GM18861 (cell line): Measurements from ENCODE around the gene KIF14.

Experiments used
- ATAC-seq: cut with Tn5 transposase; IDR thresholded peaks from one replicate; pipeline ENCODE4 v1.9.1; 2021; ENCODE audit not compliant: unreplicated experiment

Gene KIF14, protein sequence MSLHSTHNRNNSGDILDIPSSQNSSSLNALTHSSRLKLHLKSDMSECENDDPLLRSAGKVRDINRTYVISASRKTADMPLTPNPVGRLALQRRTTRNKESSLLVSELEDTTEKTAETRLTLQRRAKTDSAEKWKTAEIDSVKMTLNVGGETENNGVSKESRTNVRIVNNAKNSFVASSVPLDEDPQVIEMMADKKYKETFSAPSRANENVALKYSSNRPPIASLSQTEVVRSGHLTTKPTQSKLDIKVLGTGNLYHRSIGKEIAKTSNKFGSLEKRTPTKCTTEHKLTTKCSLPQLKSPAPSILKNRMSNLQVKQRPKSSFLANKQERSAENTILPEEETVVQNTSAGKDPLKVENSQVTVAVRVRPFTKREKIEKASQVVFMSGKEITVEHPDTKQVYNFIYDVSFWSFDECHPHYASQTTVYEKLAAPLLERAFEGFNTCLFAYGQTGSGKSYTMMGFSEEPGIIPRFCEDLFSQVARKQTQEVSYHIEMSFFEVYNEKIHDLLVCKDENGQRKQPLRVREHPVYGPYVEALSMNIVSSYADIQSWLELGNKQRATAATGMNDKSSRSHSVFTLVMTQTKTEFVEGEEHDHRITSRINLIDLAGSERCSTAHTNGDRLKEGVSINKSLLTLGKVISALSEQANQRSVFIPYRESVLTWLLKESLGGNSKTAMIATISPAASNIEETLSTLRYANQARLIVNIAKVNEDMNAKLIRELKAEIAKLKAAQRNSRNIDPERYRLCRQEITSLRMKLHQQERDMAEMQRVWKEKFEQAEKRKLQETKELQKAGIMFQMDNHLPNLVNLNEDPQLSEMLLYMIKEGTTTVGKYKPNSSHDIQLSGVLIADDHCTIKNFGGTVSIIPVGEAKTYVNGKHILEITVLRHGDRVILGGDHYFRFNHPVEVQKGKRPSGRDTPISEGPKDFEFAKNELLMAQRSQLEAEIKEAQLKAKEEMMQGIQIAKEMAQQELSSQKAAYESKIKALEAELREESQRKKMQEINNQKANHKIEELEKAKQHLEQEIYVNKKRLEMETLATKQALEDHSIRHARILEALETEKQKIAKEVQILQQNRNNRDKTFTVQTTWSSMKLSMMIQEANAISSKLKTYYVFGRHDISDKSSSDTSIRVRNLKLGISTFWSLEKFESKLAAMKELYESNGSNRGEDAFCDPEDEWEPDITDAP (N-terminal part only)

DNA sequence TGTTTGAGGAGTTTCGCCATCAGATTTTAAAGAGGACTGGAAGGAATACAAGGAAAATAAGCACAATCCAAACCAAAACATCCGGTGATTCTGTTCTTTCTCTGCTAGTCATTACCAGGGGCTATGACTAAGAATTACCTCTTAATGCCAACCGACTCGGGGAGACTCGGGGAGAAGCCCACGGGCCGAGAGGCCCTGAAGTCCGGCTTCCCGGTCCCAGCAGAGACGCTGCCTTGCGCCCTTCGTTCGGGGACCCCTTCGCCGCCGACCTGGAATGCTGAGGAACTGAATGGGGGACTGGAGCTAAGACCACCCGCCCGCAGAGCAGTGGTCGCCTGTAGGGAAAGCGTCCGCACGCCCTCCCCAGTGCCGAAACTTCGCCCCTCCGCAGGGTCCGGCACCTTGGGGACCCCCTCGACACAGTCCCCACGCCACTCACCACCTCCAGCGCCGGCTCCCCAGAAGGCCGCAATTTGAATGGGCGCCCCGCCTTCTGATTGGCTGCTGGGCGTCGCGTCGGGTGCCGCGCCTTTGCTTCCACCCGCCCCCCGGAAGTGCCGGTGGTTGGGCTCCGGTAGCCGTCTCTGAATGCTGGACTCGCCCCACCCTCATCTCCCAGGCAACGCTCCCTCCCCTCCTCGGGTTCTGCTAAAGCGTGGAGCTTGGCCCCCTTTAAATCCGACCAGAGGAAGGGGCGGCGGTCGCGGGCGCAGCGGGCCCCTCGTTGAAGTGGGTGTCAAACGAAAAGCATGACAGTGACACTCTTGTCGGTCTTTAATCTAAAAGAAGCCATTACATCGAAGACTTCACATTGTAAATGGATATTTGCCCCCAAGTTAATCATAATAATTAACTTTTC is at the start of gene KIF14:
Gene KIF14, minus strand, starts transcription at position 479 of the 859 bp plus-strand sequence. CDS start 2,028 bp downstream, outside the sequence.
- peak; percentile 78 for ATAC-seq

DNA sequence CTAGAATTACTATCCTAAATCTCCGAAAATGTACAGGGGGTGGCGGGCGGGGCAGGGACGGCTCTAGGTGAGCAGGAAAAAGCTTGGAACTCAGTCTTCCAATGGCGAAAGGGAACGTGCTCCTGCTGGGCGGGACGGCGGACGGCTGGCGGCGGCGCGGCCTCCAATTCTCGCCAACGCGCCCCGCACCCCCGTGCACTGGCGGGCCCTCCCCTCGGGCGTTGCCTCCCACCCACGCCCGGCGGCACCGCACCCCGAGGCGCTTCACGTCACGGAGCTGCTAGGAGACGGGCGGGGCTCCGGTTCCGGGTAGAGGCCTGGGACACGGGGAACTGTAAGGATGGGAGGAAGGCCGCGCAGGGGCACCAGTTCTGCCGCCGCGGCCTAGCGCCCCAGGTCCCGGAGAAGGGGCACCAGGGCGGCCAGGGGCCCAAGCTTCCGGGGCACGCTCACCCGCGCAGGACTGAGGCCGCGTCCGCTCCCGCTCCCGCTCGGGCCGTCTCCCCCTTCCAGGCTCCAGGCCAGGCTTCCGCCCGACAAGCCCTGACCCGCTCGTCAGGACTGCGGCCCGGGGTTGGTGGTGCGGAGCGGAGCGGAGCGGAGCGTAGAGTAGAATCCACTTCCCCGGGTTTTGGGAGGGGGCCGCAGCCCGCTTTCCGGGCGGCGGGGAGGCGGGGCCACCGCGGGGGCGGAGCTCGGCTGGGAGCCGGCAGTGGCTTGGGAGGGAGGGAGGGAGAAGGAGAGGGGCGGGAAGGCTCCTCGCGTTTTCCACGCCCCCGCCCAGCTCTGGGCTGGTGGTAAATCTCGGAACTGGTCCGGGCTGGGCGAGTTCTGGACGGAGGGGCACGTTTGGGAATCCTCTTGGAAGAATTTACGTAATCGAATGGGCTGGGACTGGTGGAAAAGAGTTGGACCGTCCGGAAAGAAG is 49.0 kb upstream of the KIF14 start, which contains the start of gene DDX59:
Gene DDX59, minus strand, starts transcription at position 594 of the 928 bp plus-strand sequence. CDS start 3,167 bp downstream, outside the sequence.
- ATAC-seq, result peak; percentile 78

DNA sequence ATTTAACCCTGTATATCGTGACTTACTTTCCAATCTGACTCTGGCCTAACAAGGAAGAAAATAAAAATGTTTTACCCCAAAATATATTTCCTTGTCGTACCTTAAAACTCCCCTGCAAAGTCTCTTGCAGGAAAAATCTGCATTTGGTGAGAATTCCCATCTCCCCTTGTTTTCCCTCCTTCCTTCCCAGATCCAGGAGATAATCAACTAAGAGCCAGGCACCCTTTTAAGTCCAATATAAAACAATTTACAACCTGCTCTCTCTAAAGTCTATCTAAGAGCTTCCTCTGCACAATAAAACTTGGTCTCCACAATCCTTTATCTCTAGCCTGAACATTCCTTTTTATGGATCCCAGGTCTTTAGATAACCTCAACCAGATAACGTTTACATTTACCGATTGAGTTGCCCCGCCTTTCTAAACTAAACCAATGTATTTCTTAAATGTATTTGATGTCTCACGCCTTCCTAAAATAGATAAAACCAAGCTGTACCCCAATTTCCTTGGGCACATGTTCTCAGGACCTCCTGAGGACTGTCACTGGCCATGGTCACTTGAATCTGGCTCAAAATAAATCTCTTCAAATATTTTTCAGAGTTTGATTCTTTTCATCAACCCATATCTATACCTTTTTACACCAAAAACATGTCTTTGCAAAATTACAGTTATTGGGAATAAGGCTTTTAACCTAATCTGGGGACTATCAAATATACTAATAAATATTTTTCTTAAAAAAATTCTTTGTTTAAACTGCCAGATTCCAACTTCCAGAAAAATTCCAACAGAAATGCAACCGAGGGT is 48.2 kb upstream of the KIF14 start:
- ATAC-seq, result no peak

DNA sequence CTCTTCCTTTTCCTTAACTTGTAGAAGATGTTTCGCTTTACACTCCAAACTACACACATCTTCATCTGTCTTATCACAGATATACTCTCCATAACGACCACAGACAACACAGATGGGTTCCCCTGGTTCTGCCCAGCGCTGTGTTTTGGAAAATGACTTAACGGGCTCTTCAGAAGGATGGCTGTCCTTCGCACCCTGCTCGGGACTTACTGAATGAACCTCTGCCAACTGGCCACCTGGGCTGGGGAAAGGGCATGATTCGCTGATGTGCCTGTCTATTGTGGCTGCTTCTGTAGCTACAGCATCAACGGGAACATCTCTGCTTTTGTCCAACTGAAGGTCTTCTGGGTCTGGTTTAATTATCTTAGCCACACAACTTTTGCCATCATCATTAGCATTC is 45.8 kb upstream of the KIF14 start:
- no peak for ATAC-seq

DNA sequence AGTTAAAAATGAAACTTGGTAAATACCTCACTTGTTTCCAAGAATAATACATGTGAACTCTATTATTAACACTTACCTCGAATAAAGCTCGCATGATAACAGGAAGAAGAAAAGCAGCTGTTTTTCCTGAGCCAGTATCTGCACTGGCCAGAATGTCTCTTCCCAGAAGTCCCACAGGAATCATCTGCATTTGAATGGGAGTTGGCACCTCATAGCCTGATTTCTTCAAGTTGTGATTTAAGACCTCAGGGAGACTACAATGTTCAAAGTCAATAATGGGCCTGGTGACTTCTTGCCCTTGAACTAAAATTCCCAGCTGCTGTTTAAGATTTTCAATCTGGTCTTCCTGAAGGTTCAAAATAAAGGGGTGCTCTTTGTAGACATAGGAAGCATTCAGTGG is 45.3 kb upstream of the KIF14 start:
- no peak for ATAC-seq

DNA sequence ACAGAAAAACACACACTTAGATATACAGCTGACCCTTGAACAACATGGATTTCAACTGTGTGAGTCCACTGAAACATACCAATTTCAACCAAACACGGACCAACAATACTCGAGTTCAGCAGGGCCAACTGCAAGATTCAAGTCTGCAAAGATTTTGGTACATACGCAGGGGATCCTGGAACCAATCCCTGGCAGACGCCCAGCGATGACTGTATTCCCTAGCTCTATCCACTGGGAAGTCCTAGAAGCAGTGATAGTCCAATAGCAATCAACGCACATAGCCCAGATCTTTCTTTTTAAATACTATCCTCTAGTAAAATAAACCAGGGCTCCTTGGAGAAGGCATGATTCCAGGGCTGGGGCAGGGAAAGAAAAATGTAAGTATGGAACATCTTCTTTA is 40.2 kb upstream of the KIF14 start:
- ATAC-seq, result no peak

DNA sequence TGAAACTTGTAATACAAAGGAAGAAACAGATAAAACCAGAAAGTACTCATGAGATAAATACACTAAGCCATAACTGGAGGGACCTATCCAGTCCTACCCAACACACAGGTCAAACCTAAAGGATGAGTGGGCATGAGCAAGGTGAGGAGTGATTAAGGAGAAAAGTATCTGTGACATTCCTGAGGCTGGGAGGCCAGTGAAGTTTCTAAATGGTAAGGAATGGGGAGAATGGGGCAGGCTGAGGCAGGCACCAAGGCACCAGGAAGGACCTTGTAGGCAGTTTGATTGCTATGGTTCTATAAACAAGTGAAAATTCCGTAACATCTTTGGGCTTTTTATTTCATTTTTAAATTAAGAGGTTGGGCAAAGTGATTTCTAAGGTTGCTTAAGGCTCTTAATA is 38.7 kb upstream of the KIF14 start:
- ATAC-seq, result no peak

DNA sequence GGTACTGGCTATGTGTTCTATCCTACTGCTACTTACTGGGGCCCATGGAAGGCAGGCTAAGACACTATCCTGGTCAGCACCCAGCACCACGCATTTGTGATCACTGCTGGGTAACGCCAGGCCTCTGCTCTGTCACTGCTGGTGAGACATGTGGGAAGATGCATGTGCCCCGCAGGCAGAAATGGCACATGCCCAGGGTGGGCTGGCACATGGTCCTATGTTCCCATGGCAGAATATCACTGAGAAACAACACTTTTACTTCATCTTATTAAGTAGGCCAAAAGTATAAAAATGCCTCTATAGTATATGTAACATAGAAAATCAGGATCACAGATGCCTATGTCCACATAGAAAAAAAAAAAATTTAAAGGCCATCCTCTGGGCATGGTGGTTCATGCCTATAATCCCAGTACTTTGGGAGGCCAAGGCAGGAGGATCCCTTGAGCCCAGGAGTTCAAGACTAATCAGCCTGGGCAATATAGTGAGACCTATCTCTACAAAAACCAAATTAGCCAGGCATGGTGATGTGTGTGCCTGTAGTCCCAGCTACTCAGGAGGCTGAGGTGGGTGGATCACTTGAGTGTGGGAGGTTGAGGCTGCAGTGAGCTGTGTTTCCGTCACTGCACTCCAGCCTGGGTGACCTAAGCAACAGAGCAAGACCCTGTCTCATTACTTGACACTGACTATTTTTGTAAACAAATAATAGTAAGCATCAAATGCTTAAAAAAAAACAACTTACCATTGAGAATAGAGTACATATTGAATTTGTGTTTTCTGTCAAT is 37.7 kb upstream of the KIF14 start:
- ATAC-seq, result no peak

DNA sequence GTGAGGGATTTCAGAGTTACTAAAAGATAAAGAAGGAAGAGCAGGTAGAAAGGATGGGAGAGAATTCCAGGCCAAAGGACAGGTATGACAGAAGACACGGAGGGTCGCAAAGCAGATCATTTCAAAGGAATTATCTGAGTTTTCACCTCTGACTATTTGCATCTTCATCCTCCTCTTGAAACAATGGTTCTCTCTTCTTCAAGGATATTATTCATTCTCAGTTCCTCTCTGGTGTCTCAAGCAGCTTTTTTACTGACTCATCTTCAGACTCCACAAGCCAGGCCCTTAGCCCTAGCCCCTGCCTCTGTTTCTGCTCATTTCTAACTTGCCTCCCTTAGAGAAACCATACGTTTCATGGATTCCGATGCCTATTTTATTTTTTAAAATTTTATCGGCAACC is 34.1 kb upstream of the KIF14 start:
- ATAC-seq, result peak; percentile 93

DNA sequence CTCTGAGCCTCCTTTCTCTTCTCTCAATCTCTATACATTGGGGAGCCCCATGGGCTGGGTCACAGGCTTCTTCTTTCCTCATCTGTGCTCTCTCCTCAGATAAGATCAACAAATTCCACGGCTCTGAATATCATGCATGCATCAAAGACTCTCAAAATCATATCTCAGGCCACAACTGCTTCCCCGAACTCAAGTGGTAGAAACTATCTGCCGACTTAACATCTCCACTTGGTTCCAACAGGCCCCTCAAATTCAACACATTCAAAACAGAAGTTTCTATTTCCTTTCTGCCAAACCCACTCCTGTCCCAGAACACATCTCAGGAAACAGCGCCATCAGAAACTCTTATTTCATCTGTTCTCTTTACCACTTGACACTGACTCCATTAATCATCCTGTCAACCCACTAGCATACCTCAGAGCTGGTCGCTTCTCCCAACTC is 32.5 kb upstream of the KIF14 start:
- no peak for ATAC-seq

DNA sequence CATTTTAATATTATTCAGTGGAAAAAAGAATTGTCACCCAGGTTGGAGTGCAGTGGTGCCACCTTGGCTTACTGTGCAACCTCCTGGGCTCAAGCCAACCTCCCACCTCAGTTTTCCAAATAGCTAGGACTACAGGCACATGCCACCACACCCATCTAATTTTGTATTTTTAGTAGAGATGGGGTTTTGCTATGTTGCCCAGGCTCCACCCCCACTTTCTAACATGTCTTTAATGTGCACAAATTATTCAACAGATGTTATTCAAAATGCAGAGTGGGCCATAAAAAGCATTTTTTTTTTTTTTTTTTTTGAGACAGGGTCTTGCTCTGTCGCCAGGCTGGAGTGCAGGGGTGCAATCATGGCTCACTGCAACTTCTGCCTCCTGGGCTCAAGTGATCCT is 31.8 kb upstream of the KIF14 start:
- no peak for ATAC-seq

DNA sequence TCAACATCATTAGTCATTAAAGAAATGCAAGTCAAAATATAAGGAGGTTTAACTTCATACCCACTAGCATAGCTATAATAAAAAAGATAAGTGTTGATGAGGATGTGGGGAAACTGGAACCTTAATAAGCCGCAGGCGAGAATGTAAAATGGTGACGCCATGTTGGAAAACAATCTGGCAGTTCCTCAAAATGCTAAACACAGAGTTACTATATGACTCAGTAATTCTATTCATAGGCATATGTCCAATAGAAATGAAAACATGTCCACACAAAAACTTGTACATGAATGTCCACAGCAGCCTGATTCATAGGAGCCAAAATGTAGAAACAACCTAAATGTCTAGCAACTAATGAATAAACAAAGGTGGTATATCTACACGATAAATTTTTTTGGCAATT is 26.0 kb upstream of the KIF14 start:
- ATAC-seq, result no peak

DNA sequence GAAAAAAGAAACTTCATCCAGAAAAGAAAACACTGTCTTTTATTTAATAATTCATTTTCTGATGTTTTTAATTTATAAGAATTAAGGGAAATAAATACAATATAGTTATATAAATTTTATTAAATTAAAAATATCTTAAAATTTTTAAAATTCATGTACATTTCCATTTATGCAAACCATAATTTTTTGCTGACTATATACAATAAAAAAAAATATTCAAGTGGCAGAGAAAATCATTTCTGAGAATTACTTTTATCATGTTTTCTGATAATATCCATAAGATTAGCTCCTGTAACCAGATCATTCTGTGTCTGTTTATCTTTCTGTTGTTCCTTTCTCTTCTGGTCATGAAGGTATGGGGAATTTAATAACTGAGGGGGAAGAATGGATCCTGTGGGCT is 23.5 kb upstream of the KIF14 start:
- ATAC-seq, result no peak

DNA sequence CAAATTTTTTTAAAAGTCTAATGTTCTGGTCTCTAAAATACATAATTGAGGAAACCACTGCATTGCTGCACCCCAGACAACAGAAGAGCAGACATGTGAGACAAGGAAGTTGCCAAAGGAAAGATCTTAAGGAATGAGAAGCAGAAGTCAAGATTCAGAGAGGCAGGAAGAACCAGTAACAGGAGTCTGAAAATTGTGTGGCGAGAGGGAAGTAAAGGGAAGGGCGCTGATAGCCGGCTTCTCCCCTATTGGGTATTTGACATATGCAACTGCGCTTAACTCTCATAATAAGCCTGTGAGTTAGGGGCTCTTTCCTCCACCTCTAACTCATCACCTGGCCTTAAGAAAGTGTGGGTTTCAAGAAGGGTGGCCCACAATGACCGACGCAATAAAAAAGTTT is 21.9 kb upstream of the KIF14 start:
- no peak for ATAC-seq

DNA sequence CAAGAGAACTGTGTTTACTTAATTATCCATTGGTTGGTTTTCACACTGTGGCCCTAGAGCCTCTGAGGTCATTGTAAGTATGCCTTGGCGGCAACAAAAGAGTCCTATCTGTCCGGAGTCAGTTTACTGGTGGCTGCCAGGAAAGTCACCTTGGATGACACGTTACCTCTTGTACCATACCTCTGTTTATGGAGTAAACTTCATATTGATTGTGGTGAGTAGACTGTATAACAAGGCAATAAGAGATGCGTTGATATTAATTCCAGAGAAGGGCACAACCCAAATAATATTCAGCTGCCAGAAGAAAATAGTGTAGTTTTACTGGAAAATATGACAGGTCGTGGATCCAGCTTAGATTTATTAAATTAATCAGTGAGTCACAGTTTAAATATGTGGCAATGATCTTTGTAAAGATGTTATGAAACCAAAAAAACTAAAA is 20.4 kb upstream of the KIF14 start:
- ATAC-seq, result no peak

DNA sequence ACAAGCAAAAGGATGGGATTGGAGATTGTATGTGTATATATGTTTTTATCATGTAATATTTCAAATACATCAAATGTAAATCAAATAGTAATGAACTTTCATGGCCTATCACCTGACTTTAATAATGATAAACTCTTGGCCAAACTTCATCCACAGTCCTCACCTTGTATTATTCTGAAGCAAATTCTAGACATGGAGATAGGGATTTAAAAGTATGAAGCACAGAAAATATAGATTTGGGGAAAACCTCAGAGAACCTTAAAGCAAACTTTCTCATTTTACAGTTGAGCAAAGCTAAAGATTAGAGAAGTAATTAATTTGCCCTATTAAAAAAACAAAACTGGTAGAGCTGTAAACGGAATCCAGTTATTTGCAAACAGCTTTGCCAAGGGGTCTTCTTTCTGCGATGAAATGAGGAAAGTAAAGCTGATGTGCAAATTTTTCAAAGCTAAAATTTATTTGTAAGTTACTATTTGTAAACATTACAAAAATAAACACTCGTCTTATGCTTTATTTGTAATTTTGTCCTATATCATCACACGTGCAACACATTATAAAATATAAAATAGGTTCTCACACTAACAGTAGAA is 19.9 kb upstream of the KIF14 start:
- ATAC-seq, result no peak

DNA sequence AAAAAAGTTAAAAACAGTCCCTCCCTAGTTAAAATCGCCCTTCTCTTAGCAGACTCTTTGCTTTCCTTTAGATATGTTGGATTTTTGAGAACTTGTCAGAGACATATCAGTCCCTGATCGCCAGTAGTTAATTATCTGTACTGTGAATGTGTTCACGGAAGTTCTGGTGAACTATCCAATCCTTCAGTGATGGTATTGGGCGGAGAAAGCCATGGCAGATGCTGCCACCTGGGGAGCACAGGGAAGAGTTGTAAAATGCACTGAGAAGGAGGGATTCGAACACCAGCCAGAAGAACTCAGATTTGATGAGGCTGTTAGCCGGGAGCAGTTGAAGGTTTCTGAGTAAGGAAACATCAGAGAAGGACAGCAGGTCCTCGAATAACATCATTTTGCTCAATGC is 17.5 kb upstream of the KIF14 start:
- ATAC-seq, result no peak
